Measurements from ENCODE around the gene RAPSN. TPM values are rescaled to one million over a fixed set of nuclear protein-coding genes. Genes with fewer than 3 reads are reported as not detected.
A peak's percentile ranks its signal among the peaks of the same experiment; 100 is the strongest.

RAPSN gene
- total RNA-seq, 3 donors from 2014 or later = 0.41 to 0.96 (median 0.95) TPM

GRCh38 chr11:47398011-47398410 lies 50.9 kb downstream of the RAPSN start:
- TF ChIP-seq CTCF (IDR thresholded peaks at IDR 0.05) = no peak
- no peak overlapping the region for H3K4me3 ChIP-seq
- no peaks in the 10 kb centered on the region for H3K36me3 ChIP-seq (ENCODE audit: low read depth)
- peaks cover 3% of the 10 kb centered on the region for H3K4me1 ChIP-seq (ENCODE audit: low read depth)
- H3K9me3 ChIP-seq = no peaks in the 10 kb centered on the region
- intact Hi-C loops (cut with DNase I, micrococcal nuclease) = no loop called here
- ATAC-seq = no peak
- peak in 2 of 3 donors; percentile 12 to 19 for DNase-seq

DNA sequence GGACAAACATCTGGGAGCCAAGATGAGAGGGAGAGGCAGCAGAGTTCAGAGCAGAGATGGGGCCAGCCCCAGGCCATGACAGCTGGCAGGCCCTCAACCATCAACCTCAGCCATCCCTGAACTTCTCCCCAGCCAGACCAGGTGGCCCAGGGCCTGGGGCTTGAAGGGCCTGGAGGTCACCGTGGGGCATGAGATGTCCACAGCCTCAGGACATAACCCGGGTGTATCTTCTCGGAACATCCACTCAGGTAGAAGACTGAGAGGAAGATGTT lies 53.0 kb downstream of the RAPSN start:
- intact Hi-C loops (cut with DNase I, micrococcal nuclease) = no loop called here
- no peak overlapping the region for H3K4me3 ChIP-seq
- H3K4me1 ChIP-seq (ENCODE audit: low read depth) = peaks cover 3% of the 10 kb centered on the region
- ATAC-seq = no peak
- no peak for TF ChIP-seq CTCF (IDR thresholded peaks at IDR 0.05)
- H3K9me3 ChIP-seq = no peaks in the 10 kb centered on the region
- no peaks in the 10 kb centered on the region for H3K36me3 ChIP-seq (ENCODE audit: low read depth)
- DNase-seq = peak in 2 of 3 donors; percentile 14 to 48

- TF ChIP-seq CTCF (IDR thresholded peaks at IDR 0.05) = no peak
- DNase-seq (peak in 1 of 3 donors; percentile 64), ATAC-seq (no peak)
- H3K9me3 ChIP-seq = no peaks in the 10 kb centered on the region
- peaks cover 3% of the 10 kb centered on the region for H3K4me1 ChIP-seq (ENCODE audit: low read depth)
- intact Hi-C loops (cut with DNase I, micrococcal nuclease) = no loop called here
- no peaks in the 10 kb centered on the region for H3K36me3 ChIP-seq (ENCODE audit: low read depth)
- H3K4me3 ChIP-seq = no peak overlapping the region
Observed at GRCh38 chr11:47395223-47396048, 53.5 kb downstream of the RAPSN start.

- peak; percentile 63 for ATAC-seq
- no peak overlapping the region for H3K4me3 ChIP-seq
- no peak for TF ChIP-seq CTCF (IDR thresholded peaks at IDR 0.05)
- no peaks in the 10 kb centered on the region for H3K9me3 ChIP-seq
- intact Hi-C loops (cut with DNase I, micrococcal nuclease) = no loop called here
- peak; percentile 46 to 86 (median 65) for DNase-seq
- no peaks in the 10 kb centered on the region for H3K36me3 ChIP-seq (ENCODE audit: low read depth)
- peaks cover 3% of the 10 kb centered on the region for H3K4me1 ChIP-seq (ENCODE audit: low read depth)
Observed at GRCh38 chr11:47394322-47395222, 54.4 kb downstream of the RAPSN start.

DNA sequence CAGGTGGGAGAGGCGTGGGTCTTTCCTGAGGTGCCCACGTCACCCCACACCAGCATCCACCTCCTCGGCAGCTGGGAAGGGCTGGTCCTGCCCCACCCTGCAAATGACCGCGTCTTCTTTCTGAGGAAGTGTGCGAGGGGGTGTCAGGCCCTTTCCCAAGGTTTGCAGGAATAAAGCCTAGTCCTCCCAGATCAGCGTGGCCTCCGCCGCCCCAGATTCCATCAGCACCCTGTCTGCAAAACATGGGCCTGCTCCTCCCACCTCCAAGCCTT lies 55.0 kb downstream of the RAPSN start:
- Histone ChIP-seq H3K4me3 (no peak overlapping the region), H3K9me3 (no peaks in the 10 kb centered on the region), H3K4me1 (ENCODE audit: low read depth) (peaks cover 3% of the 10 kb centered on the region), H3K36me3 (ENCODE audit: low read depth) (no peaks in the 10 kb centered on the region)
- ATAC-seq = peak; percentile 2
- DNase-seq = peak in 1 of 3 donors; percentile 61
- intact Hi-C loops (cut with DNase I, micrococcal nuclease) = no loop called here
- TF ChIP-seq CTCF (IDR thresholded peaks at IDR 0.05) = no peak

All from mucosa of descending colon (tissue), 3 donors.